KOPT-K1 (cell line): ENCODE measurements around the gene DAND5.

Source experiments
- H3K27ac ChIP-seq: fragments of 200-600 bp; sonication (generic); 2 replicates; pipeline ENCODE4 v1.5.1; 2016; ENCODE audit warnings: antibody characterized with exemption, mild to moderate bottlenecking, low read depth, low read length; ENCODE audit not compliant: poor library complexity, severe bottlenecking
- H3K36me3 ChIP-seq: fragments of 200-600 bp; sonication (generic); 2 replicates; pipeline ENCODE4 v1.5.1; 2017; ENCODE audit warnings: antibody characterized with exemption, mild to moderate bottlenecking, low read length, moderate library complexity; ENCODE audit not compliant: insufficient read depth
- H3K9me3 ChIP-seq: fragments of 200-600 bp; sonication (generic); 2 replicates; pipeline ENCODE4 v1.5.1; 2017; ENCODE audit warnings: antibody characterized with exemption, low read length, mild to moderate bottlenecking; ENCODE audit not compliant: insufficient read depth, poor library complexity, severe bottlenecking

Gene DAND5, protein sequence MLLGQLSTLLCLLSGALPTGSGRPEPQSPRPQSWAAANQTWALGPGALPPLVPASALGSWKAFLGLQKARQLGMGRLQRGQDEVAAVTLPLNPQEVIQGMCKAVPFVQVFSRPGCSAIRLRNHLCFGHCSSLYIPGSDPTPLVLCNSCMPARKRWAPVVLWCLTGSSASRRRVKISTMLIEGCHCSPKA

GRCh38 chr19:12969292-12969988 lies at the start of gene DAND5:
TSS of gene DAND5 (plus strand) at chr19:12969576. CDS start at chr19:12969661, 85 bp downstream.
- Histone ChIP-seq H3K36me3 (no peaks in the 10 kb centered on the region), H3K27ac (no peak within 1 kb of the TSS), H3K9me3 (no peaks in the 10 kb centered on the region)

DNA sequence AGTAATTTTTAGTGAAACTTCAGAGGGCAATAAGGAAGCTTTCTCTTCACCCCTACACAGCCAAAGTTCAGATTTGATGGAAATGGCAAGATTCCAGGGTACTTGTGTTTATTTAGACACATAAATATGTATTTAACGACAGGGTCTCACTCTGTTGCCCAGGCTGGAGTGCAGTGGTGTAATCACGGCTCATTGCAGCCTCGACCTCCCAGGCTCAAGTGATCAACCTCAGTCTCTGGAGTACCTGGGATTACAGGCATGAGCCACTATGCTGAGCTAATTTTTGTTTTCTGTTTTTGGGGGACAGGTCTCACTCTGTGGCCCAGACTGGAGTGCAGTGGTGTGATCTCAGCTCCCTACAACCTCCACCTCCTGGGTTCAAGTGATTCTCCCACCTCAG lies 48.3 kb upstream of the DAND5 start:
- H3K36me3 ChIP-seq, result peaks cover 42% of the 10 kb centered on the region
- H3K27ac ChIP-seq, result peak overlapping the region; percentile 21
- no peaks in the 10 kb centered on the region for H3K9me3 ChIP-seq

GRCh38 chr19:12922959-12923358 lies 46.4 kb upstream of the DAND5 start:
- H3K27ac ChIP-seq, result no peak overlapping the region
- peaks cover 61% of the 10 kb centered on the region for H3K36me3 ChIP-seq
- H3K9me3 ChIP-seq, result no peaks in the 10 kb centered on the region

GRCh38 chr19:12924621-12925310 lies 44.6 kb upstream of the DAND5 start:
- Histone ChIP-seq H3K9me3 (no peaks in the 10 kb centered on the region), H3K27ac (no peak overlapping the region), H3K36me3 (peaks cover 79% of the 10 kb centered on the region)

GRCh38 chr19:12930002-12930645 lies 39.3 kb upstream of the DAND5 start:
- Histone ChIP-seq H3K9me3 (no peaks in the 10 kb centered on the region), H3K27ac (peak overlapping the region; percentile 34), H3K36me3 (peaks cover 67% of the 10 kb centered on the region)

- H3K36me3 ChIP-seq, result peaks cover 42% of the 10 kb centered on the region
- H3K9me3 ChIP-seq, result no peaks in the 10 kb centered on the region
- peak overlapping the region; percentile 88 for H3K27ac ChIP-seq
These were observed 36.7 kb upstream of the DAND5 start for GRCh38 chr19:12932392-12933286.

DNA sequence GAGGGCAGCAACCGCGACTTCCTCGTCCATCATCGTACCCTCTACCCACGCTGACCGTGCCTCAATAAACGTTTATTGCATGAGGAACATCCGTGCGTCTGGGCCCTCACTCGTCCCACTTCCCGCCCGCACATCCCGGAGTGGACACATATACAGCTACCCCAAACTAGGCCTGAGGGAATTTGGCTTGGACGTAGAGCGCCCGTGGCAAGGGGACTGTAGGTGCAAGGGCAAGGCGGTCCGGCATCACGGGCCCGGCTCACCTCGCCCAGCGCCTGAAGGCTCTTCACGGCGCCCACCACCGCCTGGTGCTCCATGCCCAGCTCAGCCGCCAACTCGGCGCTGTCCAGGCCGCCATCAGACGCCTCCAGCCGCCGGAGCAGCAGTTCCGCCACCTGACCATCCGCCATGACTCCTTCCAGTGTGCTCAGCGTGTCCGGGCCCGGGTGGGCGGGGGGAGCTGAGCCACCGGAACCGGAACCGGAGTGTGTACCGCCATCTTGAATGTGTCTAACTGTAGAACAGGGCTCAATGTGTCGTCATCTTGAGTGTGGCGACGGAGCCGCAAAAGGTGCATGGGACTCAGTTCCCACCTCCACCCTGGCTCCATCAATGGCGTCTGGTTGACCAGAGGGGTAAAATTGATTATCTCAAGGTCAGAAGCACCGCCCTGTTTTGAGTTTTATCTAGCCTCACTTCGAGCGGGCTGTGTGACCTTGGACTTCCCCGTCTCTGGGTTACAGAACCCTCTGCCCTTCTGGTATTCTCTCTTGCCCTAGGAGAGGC lies 35.9 kb upstream of the DAND5 start, which contains the start of gene FARSA:
TSS of gene FARSA (minus strand) at position 425 of the 786 bp plus-strand sequence. CDS start at position 410, 15 bp downstream.
- peak within 1 kb of the TSS; percentile 88 for H3K27ac ChIP-seq
- no peaks in the 10 kb centered on the region for H3K9me3 ChIP-seq
- H3K36me3 ChIP-seq, result peaks cover 34% of the 10 kb centered on the region

GRCh38 chr19:12935071-12935470 lies 34.3 kb upstream of the DAND5 start:
- no peaks in the 10 kb centered on the region for H3K9me3 ChIP-seq
- H3K36me3 ChIP-seq, result peaks cover 31% of the 10 kb centered on the region
- H3K27ac ChIP-seq, result peak overlapping the region; percentile 99

- peaks cover 31% of the 10 kb centered on the region for H3K36me3 ChIP-seq
- no peaks in the 10 kb centered on the region for H3K9me3 ChIP-seq
- peak overlapping the region; percentile 99 for H3K27ac ChIP-seq
These were observed 32.8 kb upstream of the DAND5 start for GRCh38 chr19:12936582-12936981.

- peak overlapping the region; percentile 99 for H3K27ac ChIP-seq
- H3K36me3 ChIP-seq, result peaks cover 36% of the 10 kb centered on the region
- H3K9me3 ChIP-seq, result no peaks in the 10 kb centered on the region
These were observed 32.1 kb upstream of the DAND5 start for GRCh38 chr19:12937093-12937926.

DNA sequence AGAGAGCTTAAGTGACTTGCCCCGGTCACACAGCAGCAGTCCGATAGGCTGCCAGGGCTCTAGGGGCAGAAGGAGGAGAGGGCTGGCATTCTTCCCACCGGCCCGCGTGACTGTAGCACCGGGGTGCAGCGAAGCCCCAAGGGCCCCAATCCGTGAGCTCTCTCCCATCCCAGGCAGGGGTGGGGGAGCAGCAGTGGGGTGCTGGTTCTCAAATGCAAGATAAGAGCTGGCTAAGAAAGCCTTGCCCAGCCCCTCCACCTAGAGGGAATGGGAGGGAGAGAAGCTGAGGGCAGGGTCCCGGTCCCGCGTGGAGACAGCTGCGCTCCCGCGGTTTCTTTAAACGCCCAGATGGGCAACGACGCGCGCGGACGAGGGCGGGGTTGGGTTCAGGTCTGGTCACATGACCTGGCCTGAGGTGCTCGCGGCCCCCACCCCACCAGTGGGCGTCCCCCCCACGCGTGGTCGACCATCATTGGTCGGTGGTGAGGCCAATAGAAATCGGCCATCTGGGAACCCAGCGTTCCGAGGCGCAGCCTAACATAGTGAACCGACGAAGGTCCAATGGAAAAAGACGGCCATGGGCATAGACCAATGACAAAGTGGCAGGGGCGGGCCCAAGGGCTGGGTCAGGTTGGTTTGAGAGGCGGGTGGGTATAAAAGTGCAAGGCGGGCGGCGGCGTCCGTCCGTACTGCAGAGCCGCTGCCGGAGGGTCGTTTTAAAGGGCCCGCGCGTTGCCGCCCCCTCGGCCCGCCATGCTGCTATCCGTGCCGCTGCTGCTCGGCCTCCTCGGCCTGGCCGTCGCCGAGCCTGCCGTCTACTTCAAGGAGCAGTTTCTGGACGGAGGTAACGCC lies 31.2 kb upstream of the DAND5 start, which contains the start of gene CALR:
TSS of gene CALR (plus strand) at position 683 of the 852 bp plus-strand sequence. CDS start at position 754, 71 bp downstream.
- Histone ChIP-seq H3K27ac (peak within 1 kb of the TSS; percentile 99), H3K9me3 (no peaks in the 10 kb centered on the region), H3K36me3 (peaks cover 44% of the 10 kb centered on the region)
